Psoas muscle (tissue), 8 donors: ENCODE measurements around the gene SHC3. TPM values are rescaled to one million over a fixed set of nuclear protein-coding genes. Genes with fewer than 3 reads are reported as not detected.

Experiments
- ATAC-seq, 4 donors: fragments of 200-7000 bp; cut with Tn5 transposase; one replicate each; pipeline ENCODE4 v1.9.1; 2020; ENCODE audit warnings: moderate library complexity in 3 of 4, mild to moderate bottlenecking in 2 of 4
- DNase-seq, 2 donors: peaks; one replicate each; pipeline ENCODE4 v3.0.0-alpha.2; 2020
- H3K27ac ChIP-seq: fragments of 200-600 bp; one replicate; pipeline ENCODE4 v1.8.0; 2022
- H3K27me3 ChIP-seq, 3 donors: fragments of 200-600 bp in 1 of 3; one replicate each; pipeline versions ENCODE4 v1.6.1 to v1.8.0; 2013 to 2022; ENCODE audit warnings: low read length in 2 of 3, mild to moderate bottlenecking in 2 of 3, moderate library complexity in 1 of 3; ENCODE audit not compliant: insufficient read depth in 3 of 3
- H3K36me3 ChIP-seq, 2 donors: fragments of 200-600 bp in 1 of 2; one replicate each; pipeline versions ENCODE4 v1.6.1 to v1.8.0; 2013 to 2022; ENCODE audit warnings: low read depth in 1 of 2, mild to moderate bottlenecking in 1 of 2, moderate library complexity in 1 of 2; ENCODE audit not compliant: insufficient read depth in 1 of 2
- H3K4me1 ChIP-seq: fragments of 200-600 bp; one replicate; pipeline ENCODE4 v1.8.0; 2022
- H3K4me3 ChIP-seq: fragments of 200-600 bp; one replicate; pipeline ENCODE4 v1.8.0; 2022; ENCODE audit warnings: mild to moderate bottlenecking
- H3K9me3 ChIP-seq: fragments of 200-600 bp; one replicate; pipeline ENCODE4 v1.8.0; 2022
- WGBS, 3 donors: extraction: QIAGEN DNeasy Blood & Tissue Kit; methylation state at CpG; one replicate each; pipeline versions ENCODE4 v1.1.6 to v1.1.7; 2013; 5-methylcytosine and 5-hydroxymethylcytosine counted together
- intact Hi-C, 2 donors: fragments of 100-400 bp; cut with DNase I; formaldehyde crosslinking; loops; one replicate each; pipeline versions ENCODE4 v1.11.0 to v1.14.2; 2022
- polyA plus RNA-seq, 3 donors: library from polyadenylated mRNA; stranded (reverse); fragments of 200-250 nt; gene quantifications; one replicate each; pipeline ENCODE4 v1.2.3, GENCODE V29; 2013
- total RNA-seq, 4 donors: library from RNA; stranded (reverse); fragmentation: NEBNext Ultra II Directional in 2 of 4; extraction: Animal tissue kit (Norgen Biotek cat#: 25700) in 2 of 4; gene quantifications; one replicate each; pipeline versions ENCODE4 v1.2.1 to v1.2.4, GENCODE V29; 2021 to 2023
- TF ChIP-seq, protein P1 (sequence below): fragments of 200-600 bp; IDR thresholded peaks from one replicate; pipeline ENCODE4 v1.8.0; 2022; ENCODE audit warnings: antibody characterized with exemption
- donor health status: healthy with polysubstance abuse.
- donor health status: DM: no; HTN: no; CAD: no; lungs with moderate emphysema.
- donor health status: Bipolar disorder and iron deficiency.
- donor health status: healthy.
- donor health status: DM: yes; HTN: yes; CAD: no.
- donor health status: DM: no; HTN: no; CAD: no.
- donor health status: DM: no; HTN: no; CAD: no.
- donor health status: DM: yes; HTN: yes; CAD: no.

The SHC3 gene
- total and polyA plus RNA-seq, 7 donors = 0.04 to 0.71 (median 0.20) TPM

GRCh38 chr9:89036891-89037290, 141.7 kb downstream of the SHC3 start:
- no peak overlapping the region for H3K27ac ChIP-seq
- H3K36me3 ChIP-seq = no peaks in the 10 kb centered on the region
- no peaks in the 10 kb centered on the region for H3K27me3 ChIP-seq
- TF ChIP-seq, protein P1, sequence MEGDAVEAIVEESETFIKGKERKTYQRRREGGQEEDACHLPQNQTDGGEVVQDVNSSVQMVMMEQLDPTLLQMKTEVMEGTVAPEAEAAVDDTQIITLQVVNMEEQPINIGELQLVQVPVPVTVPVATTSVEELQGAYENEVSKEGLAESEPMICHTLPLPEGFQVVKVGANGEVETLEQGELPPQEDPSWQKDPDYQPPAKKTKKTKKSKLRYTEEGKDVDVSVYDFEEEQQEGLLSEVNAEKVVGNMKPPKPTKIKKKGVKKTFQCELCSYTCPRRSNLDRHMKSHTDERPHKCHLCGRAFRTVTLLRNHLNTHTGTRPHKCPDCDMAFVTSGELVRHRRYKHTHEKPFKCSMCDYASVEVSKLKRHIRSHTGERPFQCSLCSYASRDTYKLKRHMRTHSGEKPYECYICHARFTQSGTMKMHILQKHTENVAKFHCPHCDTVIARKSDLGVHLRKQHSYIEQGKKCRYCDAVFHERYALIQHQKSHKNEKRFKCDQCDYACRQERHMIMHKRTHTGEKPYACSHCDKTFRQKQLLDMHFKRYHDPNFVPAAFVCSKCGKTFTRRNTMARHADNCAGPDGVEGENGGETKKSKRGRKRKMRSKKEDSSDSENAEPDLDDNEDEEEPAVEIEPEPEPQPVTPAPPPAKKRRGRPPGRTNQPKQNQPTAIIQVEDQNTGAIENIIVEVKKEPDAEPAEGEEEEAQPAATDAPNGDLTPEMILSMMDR = no peak
- DNase-seq (no peak), ATAC-seq (no peak)
- H3K4me1 ChIP-seq = no peaks in the 10 kb centered on the region
- H3K9me3 ChIP-seq = no peaks in the 10 kb centered on the region
- H3K4me3 ChIP-seq = no peak overlapping the region
- intact Hi-C loops = no loop called here
- 75 to 86% (median 82%) methylated on average over 3 of the region's 3 CpGs for WGBS, 3 donors

- intact Hi-C loops = no loop called here
- ATAC-seq (no peak), DNase-seq (no peak)
- no peaks in the 10 kb centered on the region for H3K36me3 ChIP-seq
- TF ChIP-seq, protein P1 = no peak
- H3K4me3 ChIP-seq = no peak overlapping the region
- no peaks in the 10 kb centered on the region for H3K9me3 ChIP-seq
- no peaks in the 10 kb centered on the region for H3K4me1 ChIP-seq
- WGBS, 3 donors = 59 to 62% (median 62%) methylated on average over 8 of the region's 8 CpGs
- no peaks in the 10 kb centered on the region for H3K27me3 ChIP-seq
- no peak overlapping the region for H3K27ac ChIP-seq
Measured at GRCh38 chr9:89036383-89036782, 142.2 kb downstream of the SHC3 start.

DNA sequence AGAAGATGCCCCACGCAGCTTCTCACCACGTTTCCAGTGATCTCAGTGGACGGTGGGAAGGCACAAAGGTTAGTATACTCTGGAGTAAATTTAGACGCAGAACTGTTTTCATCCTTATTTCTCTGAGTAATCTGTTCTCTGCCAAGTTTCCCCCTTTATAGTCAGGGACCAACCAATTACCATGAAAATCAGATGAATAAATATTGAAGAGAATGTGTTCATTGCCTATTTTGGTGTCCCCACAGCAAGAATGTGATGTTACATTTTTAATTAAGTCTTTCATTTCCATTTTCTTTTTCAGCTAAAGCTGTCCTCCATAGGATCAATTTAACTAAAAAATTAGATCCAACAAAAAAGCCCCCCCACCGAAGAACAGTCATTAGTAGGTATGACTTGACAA, 146.0 kb downstream of the SHC3 start:
- TF ChIP-seq, protein P1 = no peak
- H3K9me3 ChIP-seq = peaks cover 16% of the 10 kb centered on the region
- DNase-seq (no peak), ATAC-seq (no peak)
- H3K27ac ChIP-seq = no peak overlapping the region
- intact Hi-C loops = no loop called here
- no peak overlapping the region for H3K4me3 ChIP-seq
- WGBS, 3 donors = 88 to 90% (median 88%) methylated on average over 5 of the region's 5 CpGs
- H3K27me3 ChIP-seq = no peaks in the 10 kb centered on the region
- no peaks in the 10 kb centered on the region for H3K4me1 ChIP-seq
- no peaks in the 10 kb centered on the region for H3K36me3 ChIP-seq

DNA sequence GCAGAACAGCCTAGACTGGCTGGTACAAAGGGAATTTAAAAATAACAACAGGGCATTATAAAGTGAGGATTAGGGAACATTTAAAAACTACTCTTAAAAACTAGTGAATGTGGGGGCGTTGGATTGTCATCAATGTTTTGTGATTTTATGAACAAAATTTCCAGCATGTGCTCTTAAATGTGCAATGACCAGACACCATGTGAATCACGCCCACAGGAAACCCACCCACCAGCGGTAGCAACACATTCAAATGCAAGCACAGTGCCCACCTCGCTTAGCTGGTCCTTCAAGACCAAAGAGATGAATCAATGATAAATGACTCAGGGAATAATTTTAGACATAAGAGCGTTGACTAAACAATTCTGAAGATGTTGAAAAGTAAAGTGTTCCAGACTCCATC, 146.4 kb downstream of the SHC3 start:
- no peak for DNase-seq
- intact Hi-C loops = no loop called here
- H3K4me3 ChIP-seq = no peak overlapping the region
- H3K4me1 ChIP-seq = no peaks in the 10 kb centered on the region
- TF ChIP-seq, protein P1 = no peak
- H3K27ac ChIP-seq = no peak overlapping the region
- no peak for ATAC-seq
- no peaks in the 10 kb centered on the region for H3K27me3 ChIP-seq
- no peaks in the 10 kb centered on the region for H3K36me3 ChIP-seq
- 88 to 95% (median 90%) methylated on average over 5 of the region's 5 CpGs for WGBS, 3 donors
- H3K9me3 ChIP-seq = peaks cover 16% of the 10 kb centered on the region

DNA sequence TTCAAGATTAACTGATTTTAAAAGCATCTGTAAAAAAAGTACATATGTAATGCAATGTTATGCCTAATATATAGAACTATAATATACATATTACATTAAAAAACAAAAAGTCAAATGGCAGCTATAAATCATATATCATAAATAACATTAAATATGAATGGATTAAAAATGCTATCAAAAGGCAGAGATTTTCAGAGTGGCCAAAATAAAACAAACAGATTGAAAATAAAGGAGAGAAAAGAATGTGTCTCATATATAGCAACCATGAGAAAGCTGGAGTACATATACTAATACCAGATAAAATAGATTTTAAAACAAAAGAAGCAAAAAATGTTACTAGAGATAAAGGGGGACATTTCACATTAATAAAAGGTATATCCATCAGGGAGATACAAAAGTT, 148.8 kb downstream of the SHC3 start:
- DNase-seq (no peak), ATAC-seq (no peak)
- TF ChIP-seq, protein P1 = no peak
- Histone ChIP-seq H3K4me3 (no peak overlapping the region), H3K27ac (no peak overlapping the region), H3K36me3 (no peaks in the 10 kb centered on the region), H3K9me3 (peaks cover 16% of the 10 kb centered on the region), H3K4me1 (no peaks in the 10 kb centered on the region), H3K27me3 (no peaks in the 10 kb centered on the region)
- intact Hi-C loops = no loop called here
